ENCODE measurements around the gene MDM4.
A peak's percentile ranks its signal among the peaks of the same experiment; 100 is the strongest.

MDM4 gene

GRCh38 chr1:204575221-204576190 lies 59.3 kb downstream of the MDM4 start:
- no peak for FAIRE-seq
- no peak for DNase-seq (ENCODE audit: insufficient read length, low spot score)

DNA sequence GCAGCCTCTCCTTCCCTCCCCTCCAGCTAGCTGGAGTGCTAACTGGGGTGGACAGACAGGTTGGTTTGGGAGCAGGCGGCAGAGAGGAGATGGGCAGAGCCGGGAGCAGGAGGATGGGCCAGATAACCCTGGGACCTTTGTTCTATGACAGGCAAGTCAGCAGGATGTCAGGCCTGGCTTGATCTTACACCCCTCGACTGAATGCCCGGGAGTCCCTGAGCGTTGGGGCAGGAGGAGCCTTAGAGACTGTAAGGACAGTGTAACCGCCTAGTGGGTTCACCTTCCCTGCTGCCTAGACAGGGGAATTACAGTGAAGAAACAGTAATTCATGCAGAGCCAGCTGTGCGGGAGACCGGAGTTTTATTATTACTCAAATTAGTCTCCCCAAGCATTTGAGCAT lies 60.2 kb downstream of the MDM4 start:
- FAIRE-seq (no peak), DNase-seq (ENCODE audit: insufficient read length, low spot score) (no peak)

- DNase-seq (ENCODE audit: insufficient read length, low spot score): no peak
- no peak for FAIRE-seq
Measured at GRCh38 chr1:204577794-204578478, 61.7 kb downstream of the MDM4 start.

DNA sequence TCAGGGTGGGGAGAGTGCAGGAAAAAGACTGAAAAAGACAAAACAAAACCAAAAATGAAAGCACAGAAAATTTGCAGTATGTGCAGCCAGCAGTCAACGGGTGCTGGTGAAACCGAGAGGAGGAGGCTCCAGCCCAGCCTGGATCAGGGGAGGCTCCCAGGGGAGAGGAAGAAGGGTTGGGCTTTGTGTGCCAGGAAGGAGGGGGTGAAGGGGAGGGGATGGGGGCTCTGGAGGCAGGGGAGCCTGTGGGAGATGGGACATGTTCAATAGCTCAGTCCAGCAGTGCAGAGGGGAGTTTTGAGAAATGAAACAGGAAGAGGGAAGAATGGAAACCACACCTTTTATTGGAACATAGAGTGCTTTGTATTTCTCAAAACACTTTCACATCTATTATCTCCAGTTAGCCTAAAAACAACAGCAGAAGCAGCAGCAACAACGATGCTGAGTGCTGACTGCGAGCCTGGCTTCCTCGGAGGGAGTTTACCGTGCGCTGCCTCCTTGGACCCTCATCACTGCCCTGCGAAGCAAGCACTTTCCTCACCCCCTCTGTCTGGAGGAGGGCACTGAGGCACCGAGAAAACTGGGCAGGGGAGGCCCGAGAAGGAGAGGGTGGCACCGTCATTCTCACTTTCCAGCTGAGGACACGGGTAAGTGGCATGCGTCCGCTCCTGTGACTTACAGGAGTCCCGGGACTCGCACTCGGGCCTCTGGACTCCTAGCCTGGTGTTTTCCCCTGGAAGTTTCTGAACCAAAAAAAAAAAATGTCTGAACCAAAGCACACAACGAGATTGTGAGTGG lies 62.9 kb downstream of the MDM4 start:
- FAIRE-seq (peak; percentile 80), DNase-seq (ENCODE audit: insufficient read length, low spot score) (peak; percentile 73)

DNA sequence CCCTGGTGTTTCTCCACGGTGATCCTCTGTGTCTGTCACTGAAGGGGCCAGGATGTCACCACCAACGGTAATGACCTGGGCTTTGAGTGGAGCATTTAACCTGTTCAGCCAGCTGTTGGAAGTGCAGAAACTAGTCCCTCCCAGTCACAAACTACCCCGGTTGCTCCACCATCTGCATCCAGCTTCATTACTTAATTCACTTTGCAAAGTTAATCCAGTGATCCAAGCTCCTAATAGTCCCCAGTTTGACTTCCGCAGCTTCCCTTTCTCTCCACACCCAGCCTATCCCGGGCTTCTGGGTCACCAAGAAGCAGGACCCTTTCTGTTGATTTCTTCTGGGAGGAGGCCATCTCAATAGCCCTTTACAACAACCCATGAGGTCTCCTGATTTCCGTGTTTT lies 63.5 kb downstream of the MDM4 start:
- FAIRE-seq (no peak), DNase-seq (ENCODE audit: insufficient read length, low spot score) (no peak)

GRCh38 chr1:204580862-204581261 lies 64.7 kb downstream of the MDM4 start:
- no peak for FAIRE-seq
- no peak for DNase-seq (ENCODE audit: insufficient read length, low spot score)

DNA sequence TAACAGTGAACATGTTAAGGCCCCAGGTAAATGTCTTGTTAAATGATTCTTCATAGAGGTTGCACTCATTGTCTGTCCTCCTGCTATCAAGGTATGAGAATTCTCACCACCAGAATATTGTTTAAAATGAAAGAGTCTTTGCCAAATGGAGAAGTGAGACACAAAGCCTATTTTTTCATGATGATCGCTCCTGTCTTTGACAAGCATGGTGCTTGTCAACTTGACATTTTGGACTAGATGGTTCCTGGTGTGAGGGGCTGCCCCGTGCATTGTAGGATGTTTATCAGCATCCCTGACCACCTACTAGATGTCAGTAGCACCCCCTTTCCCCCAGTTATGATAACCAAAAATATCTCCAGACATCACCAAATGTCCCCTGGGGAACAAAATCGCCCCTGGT lies 65.6 kb downstream of the MDM4 start:
- FAIRE-seq (no peak), DNase-seq (ENCODE audit: insufficient read length, low spot score) (no peak)

DNA sequence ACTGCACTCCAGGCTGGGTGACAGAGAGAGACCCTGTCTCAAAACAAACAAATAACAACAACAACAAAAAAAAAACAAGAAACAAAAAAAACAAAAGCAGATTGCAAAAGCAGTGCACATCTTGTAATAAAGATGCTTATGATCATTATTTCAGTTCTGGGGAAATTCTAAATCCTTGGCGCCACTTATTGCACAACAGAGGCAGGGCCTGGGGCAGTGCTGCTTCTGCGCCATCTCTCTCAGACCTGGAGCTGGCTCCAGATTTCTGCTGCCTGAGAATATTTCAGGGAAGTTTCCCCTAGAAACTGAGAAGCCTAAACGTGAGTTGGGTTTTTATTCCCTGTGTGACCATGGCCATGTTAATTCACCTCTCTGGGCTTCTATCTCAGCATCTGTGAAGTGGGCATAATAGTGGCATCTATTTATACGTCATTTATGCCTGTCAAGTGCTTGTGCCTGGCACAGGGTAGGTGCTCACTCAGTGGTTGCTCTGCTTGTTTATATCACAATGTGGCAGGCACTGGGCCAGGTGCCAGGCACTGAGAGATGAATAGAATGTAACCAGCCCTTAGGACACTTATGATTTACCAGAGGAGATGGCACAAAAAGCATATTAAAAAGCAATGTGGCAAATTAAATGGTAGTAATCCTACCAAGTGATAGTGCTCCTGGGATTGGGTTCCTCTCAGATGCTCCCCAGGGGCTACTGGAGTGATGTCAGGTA lies 67.9 kb downstream of the MDM4 start:
- FAIRE-seq: no peak
- no peak for DNase-seq (ENCODE audit: insufficient read length, low spot score)

- DNase-seq (ENCODE audit: insufficient read length, low spot score): no peak
- FAIRE-seq: no peak
Measured at GRCh38 chr1:204584699-204585372, 68.6 kb downstream of the MDM4 start.

- FAIRE-seq (no peak), DNase-seq (ENCODE audit: insufficient read length, low spot score) (no peak)
Measured at GRCh38 chr1:204587621-204588020, 71.4 kb downstream of the MDM4 start.

DNA sequence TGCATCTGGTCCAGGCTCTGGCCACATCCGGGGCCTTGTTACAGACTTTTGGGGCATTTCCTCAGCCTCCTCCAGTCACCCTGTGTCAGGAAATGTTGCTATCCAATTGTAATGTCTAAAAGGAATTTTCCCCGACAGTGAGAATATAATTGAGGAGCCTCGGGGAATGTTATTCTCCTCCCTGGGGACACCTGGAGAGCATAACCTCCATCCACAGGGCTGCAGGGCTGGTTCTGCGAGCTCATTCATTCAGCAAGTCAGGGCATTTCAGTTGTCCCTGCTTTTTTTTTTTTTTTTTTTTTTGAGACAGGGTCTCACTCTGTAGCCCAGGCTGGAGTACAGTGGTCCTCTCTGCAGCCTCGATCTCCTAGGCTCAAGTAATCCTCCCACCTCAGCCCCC lies 72.6 kb downstream of the MDM4 start:
- FAIRE-seq: no peak
- no peak for DNase-seq (ENCODE audit: insufficient read length, low spot score)

GRCh38 chr1:204589409-204590038 lies 73.3 kb downstream of the MDM4 start:
- DNase-seq (ENCODE audit: insufficient read length, low spot score) (no peak), FAIRE-seq (no peak)

DNA sequence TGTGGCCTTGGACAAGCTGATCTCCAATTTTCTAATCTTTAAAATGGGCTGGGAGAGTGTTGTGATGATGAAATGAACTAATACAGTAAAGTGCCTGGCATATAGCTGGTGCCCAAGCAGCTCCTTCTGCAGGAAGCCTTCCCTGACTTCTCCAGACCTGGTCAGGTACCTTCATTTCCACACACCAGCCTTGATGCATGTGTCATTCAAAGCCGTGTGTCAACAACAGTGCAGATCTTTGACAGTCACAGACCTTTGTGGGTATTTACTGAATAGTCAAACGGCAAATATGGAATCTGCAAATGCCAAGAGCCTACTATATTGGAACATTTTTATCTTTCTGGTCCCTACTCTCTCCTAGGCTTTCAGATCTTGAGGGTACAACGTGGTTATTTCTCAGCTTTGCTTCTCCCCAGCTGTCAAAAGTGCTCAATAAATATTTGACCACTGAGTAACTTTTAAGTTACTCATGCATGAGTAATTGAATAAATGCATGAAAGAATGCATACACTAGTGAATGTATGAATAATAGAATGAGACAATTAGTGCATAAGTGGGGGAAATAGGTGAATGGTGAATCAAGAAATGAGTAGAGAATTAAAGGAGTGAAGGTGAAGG lies 75.4 kb downstream of the MDM4 start:
- FAIRE-seq (no peak), DNase-seq (ENCODE audit: insufficient read length, low spot score) (no peak)

- FAIRE-seq: no peak
- DNase-seq (ENCODE audit: insufficient read length, low spot score): no peak
Measured at GRCh38 chr1:204592246-204592948, 76.2 kb downstream of the MDM4 start.

DNA sequence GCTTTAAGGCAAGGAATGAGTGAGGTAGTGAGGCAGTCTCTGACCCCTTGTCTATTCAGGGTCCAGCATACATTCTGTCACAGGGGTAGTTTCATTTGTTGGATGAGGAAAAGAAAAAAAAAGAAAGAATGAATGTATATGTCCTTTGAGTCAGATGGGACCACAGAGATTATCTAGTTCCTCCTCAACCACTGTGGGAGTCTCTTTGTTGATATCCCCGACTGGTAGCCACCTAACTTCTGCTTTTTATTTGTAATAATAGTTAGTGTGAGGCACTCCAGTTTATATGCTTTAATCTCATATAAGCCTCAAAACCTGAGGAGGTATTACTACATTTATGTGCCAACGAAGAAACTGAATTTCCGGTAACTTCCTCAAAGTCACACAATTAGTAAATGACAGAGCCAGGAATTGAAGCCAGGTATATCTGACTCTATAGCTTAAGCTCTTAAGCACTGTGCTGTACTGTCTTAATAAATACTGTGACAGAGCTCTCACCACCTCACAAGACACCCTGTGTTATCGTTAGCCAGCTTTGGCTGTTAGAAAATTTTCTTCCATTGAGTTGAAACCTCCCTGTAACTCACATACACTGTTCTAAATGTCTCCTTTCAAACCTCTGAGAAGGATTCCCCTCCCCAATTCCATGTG lies 82.2 kb downstream of the MDM4 start:
- no peak for DNase-seq (ENCODE audit: insufficient read length, low spot score)
- FAIRE-seq: no peak

GRCh38 chr1:204599098-204599497 lies 82.9 kb downstream of the MDM4 start:
- no peak for FAIRE-seq

DNA sequence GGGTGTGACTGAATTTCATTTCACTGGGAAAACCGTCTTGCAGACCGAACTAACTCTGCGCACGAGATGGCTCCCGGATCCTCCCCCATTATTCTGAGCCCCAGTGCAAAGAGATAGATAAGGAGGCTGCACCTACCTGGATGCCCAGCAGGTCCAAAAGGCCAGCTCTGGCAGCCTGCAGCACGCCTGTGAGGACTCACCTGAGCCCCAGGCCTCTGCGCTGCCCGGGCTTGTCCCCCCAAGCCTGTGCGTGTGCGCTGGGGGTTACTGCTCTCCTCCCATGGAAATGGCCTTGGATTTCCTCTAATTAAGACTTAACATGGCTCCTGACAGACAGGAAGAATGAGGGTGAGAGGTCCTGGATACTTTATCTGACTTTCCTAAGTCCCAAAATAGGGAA lies 83.4 kb downstream of the MDM4 start:
- no peak for DNase-seq (ENCODE audit: insufficient read length, low spot score)

More at GRCh38 chr1:204599098-204599497, 82.9 kb downstream of the MDM4 start:
- DNase-seq (ENCODE audit: insufficient read length, low spot score): no peak

GRCh38 chr1:204600203-204600602 lies 84.0 kb downstream of the MDM4 start:
- FAIRE-seq (no peak), DNase-seq (ENCODE audit: insufficient read length, low spot score) (no peak)

More for the DNA sequence above, 83.4 kb downstream of the MDM4 start:
- FAIRE-seq: no peak
